ENCODE measurements around the gene OR13C2.

DNA sequence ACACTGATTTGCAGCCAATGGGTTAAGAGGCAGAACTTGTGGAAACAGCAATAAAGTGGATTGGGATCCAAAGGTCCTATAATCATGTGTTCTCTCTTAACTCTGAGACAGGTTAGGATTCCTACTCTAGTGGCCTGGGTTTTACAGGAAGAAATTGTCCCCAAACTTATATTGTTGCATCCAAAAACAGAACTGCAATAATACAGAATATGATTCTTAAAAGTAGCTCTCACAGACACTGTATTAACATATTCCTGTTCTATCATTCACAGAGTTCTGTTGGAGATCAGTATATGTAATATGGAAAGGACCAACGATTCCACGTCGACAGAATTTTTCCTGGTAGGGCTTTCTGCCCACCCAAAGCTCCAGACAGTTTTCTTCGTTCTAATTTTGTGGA is 36.6 kb downstream of the OR13C2 start, which contains the start of gene OR13C8:
- TF ChIP-seq, protein P1, sequence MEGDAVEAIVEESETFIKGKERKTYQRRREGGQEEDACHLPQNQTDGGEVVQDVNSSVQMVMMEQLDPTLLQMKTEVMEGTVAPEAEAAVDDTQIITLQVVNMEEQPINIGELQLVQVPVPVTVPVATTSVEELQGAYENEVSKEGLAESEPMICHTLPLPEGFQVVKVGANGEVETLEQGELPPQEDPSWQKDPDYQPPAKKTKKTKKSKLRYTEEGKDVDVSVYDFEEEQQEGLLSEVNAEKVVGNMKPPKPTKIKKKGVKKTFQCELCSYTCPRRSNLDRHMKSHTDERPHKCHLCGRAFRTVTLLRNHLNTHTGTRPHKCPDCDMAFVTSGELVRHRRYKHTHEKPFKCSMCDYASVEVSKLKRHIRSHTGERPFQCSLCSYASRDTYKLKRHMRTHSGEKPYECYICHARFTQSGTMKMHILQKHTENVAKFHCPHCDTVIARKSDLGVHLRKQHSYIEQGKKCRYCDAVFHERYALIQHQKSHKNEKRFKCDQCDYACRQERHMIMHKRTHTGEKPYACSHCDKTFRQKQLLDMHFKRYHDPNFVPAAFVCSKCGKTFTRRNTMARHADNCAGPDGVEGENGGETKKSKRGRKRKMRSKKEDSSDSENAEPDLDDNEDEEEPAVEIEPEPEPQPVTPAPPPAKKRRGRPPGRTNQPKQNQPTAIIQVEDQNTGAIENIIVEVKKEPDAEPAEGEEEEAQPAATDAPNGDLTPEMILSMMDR (IDR thresholded peaks at IDR 0.05 in 8 of 11, conservative IDR thresholded peaks at IDR 0.05 in 3 of 11) = no peak
- TF ChIP-seq POLR2A (IDR thresholded peaks at IDR 0.05) (no peak), POLR2AphosphoS5 (IDR thresholded peaks at IDR 0.05) (no peak)

Measured in spleen (tissue), 7 donors.